Activated T-helper 1 cell treated with Interleukin-2 at 50 U/mL for 16 hours (primary cell): ENCODE measurements around the gene DBF4B.
A peak's percentile ranks its signal among the peaks of the same experiment; 100 is the strongest.

Experiments used
- DNase-seq: peaks from one replicate; pipeline ENCODE4 v3.0.0-alpha.2; 2020; ENCODE audit warnings: low read depth

Gene DBF4B

DNA sequence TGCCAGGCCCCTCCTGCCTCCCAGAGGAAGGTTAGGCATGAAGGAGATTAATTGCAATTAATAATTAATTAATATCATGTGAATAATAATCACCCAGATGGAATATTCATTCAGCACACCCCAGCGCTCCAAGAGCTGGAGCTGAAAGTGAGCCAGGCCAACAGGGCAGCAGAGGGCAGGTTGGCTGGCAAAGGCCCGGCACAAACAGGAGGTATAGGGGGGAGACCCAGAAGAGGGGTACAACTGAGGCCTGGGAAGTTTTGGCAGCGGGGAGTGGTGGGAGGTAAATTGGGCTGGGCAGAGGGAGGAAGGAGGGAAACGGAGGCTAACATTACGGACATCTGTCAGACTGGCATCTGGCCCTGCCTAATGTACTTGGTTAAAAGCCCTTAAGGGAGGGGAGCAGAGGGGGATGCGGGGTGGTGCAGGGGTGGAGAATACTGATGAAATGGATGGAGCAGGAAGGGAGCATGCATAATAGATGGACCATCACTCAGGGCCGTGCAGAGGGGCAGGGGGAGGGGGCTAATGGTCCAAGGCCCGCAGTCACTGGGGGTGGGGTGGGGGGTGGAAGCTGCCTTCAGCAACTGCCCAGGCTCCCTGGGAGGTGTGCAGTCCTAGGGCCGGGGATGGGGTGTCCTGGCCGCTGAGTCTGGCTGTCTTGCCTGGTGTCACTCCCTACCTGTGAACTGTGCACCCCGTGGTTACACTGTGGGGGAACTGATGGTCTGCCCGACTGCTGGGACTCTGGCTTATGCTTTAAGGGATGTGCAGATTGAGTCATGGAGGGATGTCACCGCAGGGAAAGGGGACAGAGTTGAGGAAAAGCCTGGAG is 52.2 kb downstream of the DBF4B start:
- no peak for DNase-seq

DNA sequence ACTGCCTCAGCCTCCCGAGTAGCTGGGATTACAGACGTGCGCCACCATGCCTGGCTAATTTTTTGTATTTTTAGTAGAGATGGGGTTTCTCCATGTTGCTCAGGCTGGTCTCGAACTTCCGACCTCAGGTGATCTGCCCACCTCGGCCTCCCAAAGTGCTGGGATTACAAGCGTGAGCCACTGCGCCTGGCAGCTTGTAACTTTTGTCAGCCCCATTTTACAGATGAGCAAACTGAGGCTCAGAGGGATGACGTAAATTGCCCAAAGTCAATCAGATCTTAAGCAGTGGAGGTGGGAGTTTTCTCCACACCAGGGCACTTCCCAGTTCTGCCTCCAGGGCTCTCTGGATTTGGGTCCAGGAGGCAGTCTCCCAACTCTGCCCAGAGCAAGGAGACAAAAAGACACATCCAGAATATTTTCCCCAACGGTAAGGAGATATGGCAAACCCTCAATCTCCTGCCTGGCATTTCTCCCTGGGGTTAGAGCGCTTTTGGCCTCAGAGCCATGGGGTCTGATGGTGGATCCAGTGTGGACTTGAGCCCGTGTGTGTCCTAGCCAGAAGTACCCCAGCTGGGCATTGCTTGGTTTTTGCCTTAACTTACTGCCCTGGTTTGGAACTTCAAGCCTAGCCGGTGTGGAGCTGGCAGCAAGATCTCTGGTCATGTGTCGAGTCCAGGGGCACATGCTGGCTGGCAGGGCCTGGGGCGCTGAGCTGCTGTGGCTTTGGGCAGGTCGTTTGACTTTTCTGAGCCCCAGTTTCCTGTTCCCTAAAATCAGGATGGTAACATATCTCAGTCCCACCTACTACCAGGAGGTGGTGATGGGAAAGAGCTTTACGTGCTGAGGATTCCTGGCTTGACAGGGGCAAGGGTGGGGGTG is 53.7 kb downstream of the DBF4B start:
- DNase-seq: no peak

DNA sequence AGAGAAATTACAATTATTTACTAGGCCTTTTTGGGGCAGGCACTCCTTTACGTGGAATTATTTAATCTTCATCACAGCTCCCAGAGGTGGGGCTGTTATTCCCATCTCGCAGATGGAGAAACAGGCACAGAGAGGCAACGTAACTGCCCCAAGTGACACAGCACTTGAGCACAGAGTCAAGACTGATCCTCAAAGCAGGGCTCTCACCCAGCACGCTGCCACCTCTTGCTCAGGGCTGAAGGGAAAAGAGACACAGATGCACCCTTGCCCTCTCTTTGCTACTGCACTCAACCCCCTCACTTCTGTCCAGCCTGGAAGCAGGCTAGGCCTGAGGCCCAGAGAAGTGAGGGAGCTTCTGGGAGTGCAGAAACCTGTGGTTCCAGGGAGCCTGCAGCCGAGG is 54.7 kb downstream of the DBF4B start:
- no peak for DNase-seq

- no peak for DNase-seq
Observed at GRCh38 chr17:44765965-44766364, 57.5 kb downstream of the DBF4B start.

DNA sequence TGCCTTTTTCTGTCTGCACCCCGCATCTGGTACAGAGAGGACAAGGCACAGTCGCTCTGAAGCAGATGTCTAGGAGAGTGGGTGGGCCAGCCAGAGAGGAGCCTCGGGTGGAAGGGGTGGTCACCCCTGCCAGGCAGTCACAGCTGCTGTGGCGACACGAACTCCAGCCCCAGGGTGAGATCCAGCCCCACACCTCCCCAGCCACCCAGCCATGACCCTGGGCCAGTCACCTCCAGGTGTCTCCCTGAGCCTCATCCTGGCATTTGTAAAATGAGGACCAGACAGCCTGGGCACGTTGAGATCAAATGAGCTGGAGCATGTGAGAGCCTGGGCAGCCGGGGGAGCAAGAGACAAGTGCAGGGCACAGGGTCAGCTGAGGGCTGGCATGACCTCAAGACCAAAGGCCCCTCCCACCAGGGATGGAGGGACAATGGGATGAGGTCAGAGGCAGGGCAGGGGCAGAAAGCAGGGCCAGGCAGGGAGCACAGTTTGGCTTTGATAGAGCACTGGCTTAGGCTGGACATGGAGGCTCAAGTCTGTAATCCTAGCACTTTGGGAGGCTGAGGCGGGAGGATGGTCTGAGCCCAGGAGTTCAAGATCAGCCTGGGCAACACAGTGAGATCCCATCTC is 58.1 kb downstream of the DBF4B start:
- DNase-seq: no peak

DNA sequence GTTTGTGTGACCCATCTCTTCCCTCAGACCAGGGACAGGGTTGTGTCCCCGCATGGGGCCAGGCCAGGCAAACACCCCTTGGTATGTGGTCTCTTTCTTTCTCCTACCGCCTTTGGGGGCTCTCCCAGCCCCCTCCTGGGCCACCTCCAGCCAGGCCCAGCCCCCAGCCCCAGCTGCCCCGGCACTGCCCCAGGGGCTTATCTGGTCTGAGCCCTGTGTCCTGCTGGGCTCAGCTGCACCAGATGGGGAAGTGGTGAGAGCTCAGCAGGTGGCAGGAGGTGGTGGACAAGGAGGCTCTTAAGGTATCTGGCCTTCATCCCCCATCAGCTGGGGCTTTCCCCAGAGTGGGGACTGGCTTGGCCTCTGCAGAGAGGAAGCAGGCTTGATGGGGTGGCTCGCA is 59.0 kb downstream of the DBF4B start:
- no peak for DNase-seq

GRCh38 chr17:44768505-44769142 is 60.2 kb downstream of the DBF4B start:
- no peak for DNase-seq

GRCh38 chr17:44769230-44769629 is 60.8 kb downstream of the DBF4B start:
- no peak for DNase-seq

DNA sequence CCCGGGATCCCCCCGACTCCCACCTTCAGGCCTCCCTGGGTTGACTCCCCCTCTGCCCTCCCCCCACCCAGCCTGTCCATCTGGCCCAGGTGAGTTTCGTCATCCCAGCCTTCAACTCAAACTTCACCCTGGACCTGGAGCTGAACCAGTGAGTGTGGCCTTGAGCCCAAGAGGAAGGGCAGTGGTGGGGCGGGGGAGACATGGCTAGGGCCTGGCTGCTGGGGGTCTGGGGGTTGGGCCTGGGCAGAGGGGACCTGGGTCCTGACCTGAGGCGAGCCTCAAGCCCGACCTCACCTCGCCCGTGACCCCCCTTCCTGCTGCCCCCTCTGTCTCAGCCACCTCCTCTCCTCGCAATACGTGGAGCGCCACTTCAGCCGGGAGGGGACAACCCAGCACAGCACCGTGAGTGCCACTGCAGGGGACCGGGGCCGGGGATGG is 61.2 kb downstream of the DBF4B start:
- DNase-seq: no peak

GRCh38 chr17:44770166-44770925 is 61.9 kb downstream of the DBF4B start:
- DNase-seq: no peak

DNA sequence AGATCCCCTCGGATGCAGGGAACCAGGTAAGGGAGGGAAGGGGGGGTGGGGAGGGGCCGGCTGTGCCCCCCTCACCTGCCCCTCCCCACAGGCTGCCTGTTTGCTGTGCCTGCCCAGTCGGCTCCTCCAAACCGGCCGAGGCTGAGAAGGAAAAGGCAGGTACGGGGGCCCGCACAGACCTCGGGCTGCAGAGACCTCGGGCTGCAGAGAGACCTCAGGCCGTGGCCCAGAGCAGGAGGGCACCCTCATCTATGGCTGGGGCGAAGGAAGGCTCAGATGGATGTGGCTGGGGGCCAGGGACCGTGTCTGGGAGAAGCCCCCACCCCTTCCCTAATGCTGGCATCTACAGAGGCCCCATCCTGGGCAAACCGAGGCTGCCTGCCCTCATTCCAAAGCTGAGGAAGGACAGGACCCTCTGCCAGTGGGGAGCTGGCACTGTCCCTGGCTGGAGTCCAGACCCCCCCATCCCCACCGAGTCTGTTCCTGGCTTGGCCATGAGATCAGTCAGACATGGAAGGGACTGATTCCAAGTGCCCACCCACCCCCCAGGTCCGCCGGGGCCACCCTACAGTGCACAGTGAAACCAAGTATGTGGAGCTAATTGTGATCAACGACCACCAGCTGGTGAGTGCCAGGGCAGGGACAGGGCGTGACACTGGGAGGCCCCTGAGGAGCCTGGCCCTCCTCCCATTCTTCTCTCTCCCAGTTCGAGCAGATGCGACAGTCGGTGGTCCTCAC is 64.0 kb downstream of the DBF4B start:
- DNase-seq: no peak

GRCh38 chr17:44773140-44773539 is 64.7 kb downstream of the DBF4B start:
- DNase-seq: no peak

GRCh38 chr17:44774271-44775135 is 66.0 kb downstream of the DBF4B start:
- DNase-seq: peak; percentile 74

DNA sequence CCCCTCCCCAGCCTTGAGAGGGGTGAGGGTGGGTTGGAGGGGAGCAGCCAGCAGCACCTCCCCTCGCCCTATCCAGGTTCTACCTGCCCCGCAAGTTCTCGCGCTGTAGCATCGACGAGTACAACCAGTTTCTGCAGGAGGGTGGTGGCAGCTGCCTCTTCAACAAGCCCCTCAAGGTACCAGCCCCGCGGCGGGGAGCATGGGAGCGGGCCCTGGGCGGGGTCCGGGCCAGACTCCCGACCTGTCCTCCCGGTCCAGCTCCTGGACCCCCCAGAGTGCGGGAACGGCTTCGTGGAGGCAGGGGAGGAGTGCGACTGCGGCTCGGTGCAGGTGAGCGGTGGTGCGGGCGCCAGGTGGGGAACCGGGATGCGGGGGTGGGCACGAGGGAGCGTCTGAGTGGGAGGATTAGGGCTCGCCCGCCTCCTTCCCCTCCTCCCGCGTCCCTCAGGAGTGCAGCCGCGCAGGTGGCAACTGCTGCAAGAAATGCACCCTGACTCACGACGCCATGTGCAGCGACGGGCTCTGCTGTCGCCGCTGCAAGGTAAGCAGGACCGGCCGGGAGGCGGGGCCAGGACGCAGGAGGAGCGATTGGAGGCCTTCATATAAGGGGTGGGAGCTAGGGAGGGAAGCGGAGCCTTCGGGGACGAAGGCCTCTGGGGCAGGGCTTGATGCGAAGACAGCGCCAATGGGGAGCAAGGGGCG is 66.8 kb downstream of the DBF4B start:
- peak; percentile 94 for DNase-seq

DNA sequence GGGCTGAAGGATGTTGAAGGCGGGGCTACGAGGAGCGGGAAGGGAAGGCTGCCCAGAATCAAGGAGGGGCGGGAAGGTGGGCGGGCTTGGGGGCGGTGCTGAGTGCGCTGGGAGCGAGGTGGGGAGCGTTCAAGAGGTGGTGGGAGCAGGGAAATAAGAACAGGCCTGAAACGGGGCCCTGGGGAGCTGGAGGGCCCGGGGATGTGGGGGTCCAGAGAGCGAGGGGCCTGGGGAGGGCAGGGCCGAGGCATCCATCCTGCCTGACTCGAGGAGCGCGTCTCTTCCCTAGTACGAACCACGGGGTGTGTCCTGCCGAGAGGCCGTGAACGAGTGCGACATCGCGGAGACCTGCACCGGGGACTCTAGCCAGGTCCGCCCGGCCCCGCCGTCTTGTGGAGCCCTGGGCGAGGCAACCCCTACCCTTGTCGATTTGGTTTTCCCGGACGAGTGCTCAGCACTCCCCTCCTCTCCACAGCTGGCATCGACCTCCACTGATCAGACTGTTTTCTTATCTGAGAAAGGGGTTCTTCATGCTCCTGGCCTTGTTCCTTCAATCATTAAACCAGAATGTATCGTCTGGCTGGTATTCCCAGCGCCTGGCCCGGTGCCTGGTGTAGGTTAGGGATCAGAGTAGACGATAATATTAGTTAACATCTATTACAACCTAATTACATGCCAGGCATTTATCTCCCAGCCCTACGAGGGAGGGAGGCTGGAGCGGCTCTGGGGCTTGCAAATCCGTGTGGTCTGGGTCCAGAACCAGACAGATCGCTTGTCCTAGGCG is 67.6 kb downstream of the DBF4B start:
- peak; percentile 19 for DNase-seq

GRCh38 chr17:44776628-44777393 is 68.3 kb downstream of the DBF4B start:
- no peak for DNase-seq
